Ovary (tissue), 3 donors: Measurements from ENCODE around the gene KRTAP10-12.

Experiments used
- CTCF ChIP-seq, 3 donors: fragments of 450-650 bp in 2 of 3; fragments of 200-600 bp in 1 of 3; IDR thresholded peaks; one replicate each; pipeline versions ENCODE4 v1.5.1 to v1.8.0; 2016 to 2022; ENCODE audit warnings: antibody characterized with exemption in 3 of 3, mild to moderate bottlenecking in 1 of 3
- POLR2A ChIP-seq: fragments of 450-650 bp; IDR thresholded peaks from one replicate; pipeline ENCODE4 v1.6.1; 2017; ENCODE audit warnings: antibody characterized with exemption, mild to moderate bottlenecking, moderate library complexity
- donor health status: DM: no; HTN: no; CAD: no.

GRCh38 chr21:44653123-44653522 lies 43.8 kb upstream of the KRTAP10-12 start:
- TF ChIP-seq POLR2A = no peak
- TF ChIP-seq CTCF (IDR thresholded peaks at IDR 0.05) = no peak
